ENCODE measurements around the gene ZC3H7B. TPM values are rescaled to one million over a fixed set of nuclear protein-coding genes. Genes with fewer than 3 reads are reported as not detected.

Gene ZC3H7B
- total RNA-seq, 1 experiment from 2014 or later = 34.8 TPM

- CTCF ChIA-PET = no interaction called here
- no peak for DNase-seq
- no peak overlapping the region for H2AFZ ChIP-seq (ENCODE audit: low read length)
- H3K9me3 ChIP-seq (ENCODE audit: low read length) = no peaks in the 10 kb centered on the region
- H3F3A ChIP-seq (ENCODE audit: low read length, unreplicated experiment) = no peaks in the 10 kb centered on the region
- TF ChIP-seq EZH2phosphoT487 (IDR thresholded peaks at IDR 0.05; ENCODE audit: borderline replicate concordance, low read length) (no peak), CTCF (conservative IDR thresholded peaks at IDR 0.05; ENCODE audit: low read depth, low read length) (no peak), EZH2 (IDR thresholded peaks at IDR 0.05; ENCODE audit: low read length, unreplicated experiment) (no peak)
- H3K9me2 ChIP-seq (replicated peaks; ENCODE audit: low read length) = no peaks in the 10 kb centered on the region
- no peaks in the 10 kb centered on the region for H3K27me3 ChIP-seq (ENCODE audit: low read length)
- peaks cover 6% of the 10 kb centered on the region for H3K36me3 ChIP-seq (ENCODE audit: low read depth, low read length)
- H4K20me1 ChIP-seq (ENCODE audit: low read length) = no peaks in the 10 kb centered on the region
- no peak overlapping the region for H3K9ac ChIP-seq (ENCODE audit: low read length)
- no peaks in the 10 kb centered on the region for H3K79me2 ChIP-seq (ENCODE audit: low read length)
- H3K4me2 ChIP-seq (ENCODE audit: low read length) = no peak overlapping the region
- intact Hi-C loops (cut with micrococcal nuclease) = no loop called here
- BruUV-seq (replicated peaks) = no TSS peak
- POLR2A ChIA-PET (ENCODE audit: unreplicated experiment) = no interaction called here
- ATAC-seq = peak; percentile 27; the same call in 1 of the 2 replicates
- no peak overlapping the region for H3K27ac ChIP-seq (ENCODE audit: low read length)
- no peaks in the 10 kb centered on the region for H3K4me1 ChIP-seq (ENCODE audit: insufficient read depth, low read length)
- H3K4me3 ChIP-seq (ENCODE audit: low read length) = no peak overlapping the region
Measured at GRCh38 chr22:41327124-41327523, 25.8 kb downstream of the ZC3H7B start.

GRCh38 chr22:41330169-41330568, 28.8 kb downstream of the ZC3H7B start:
- H3K36me3 ChIP-seq (ENCODE audit: low read depth, low read length) = peaks cover 6% of the 10 kb centered on the region
- TF ChIP-seq EZH2 (IDR thresholded peaks at IDR 0.05; ENCODE audit: low read length, unreplicated experiment) (no peak), CTCF (conservative IDR thresholded peaks at IDR 0.05; ENCODE audit: low read depth, low read length) (no peak), EZH2phosphoT487 (IDR thresholded peaks at IDR 0.05; ENCODE audit: borderline replicate concordance, low read length) (no peak)
- no peak for ATAC-seq

GRCh38 chr22:41332217-41332939, 31.1 kb downstream of the ZC3H7B start:
- CTCF ChIA-PET = no interaction called here
- H3K4me1 ChIP-seq (ENCODE audit: insufficient read depth, low read length) = no peaks in the 10 kb centered on the region
- H3K27ac ChIP-seq (ENCODE audit: low read length) = no peak overlapping the region
- no TSS peak for BruUV-seq (replicated peaks)
- no peak overlapping the region for H3K4me3 ChIP-seq (ENCODE audit: low read length)
- H2AFZ ChIP-seq (ENCODE audit: low read length) = no peak overlapping the region
- no peaks in the 10 kb centered on the region for H4K20me1 ChIP-seq (ENCODE audit: low read length)
- no peaks in the 10 kb centered on the region for H3K9me2 ChIP-seq (replicated peaks; ENCODE audit: low read length)
- POLR2A ChIA-PET (ENCODE audit: unreplicated experiment) = no interaction called here
- no peak for TF ChIP-seq CTCF (conservative IDR thresholded peaks at IDR 0.05; ENCODE audit: low read depth, low read length)
- H3K4me2 ChIP-seq (ENCODE audit: low read length) = no peak overlapping the region
- H3K9me3 ChIP-seq (ENCODE audit: low read length) = no peaks in the 10 kb centered on the region
- DNase-seq (no peak), ATAC-seq (no peak)
- H3K79me2 ChIP-seq (ENCODE audit: low read length) = no peaks in the 10 kb centered on the region
- intact Hi-C loops (cut with micrococcal nuclease) = no loop called here
- no peak overlapping the region for H3K9ac ChIP-seq (ENCODE audit: low read length)
- no peaks in the 10 kb centered on the region for H3F3A ChIP-seq (ENCODE audit: low read length, unreplicated experiment)
- peaks cover 6% of the 10 kb centered on the region for H3K36me3 ChIP-seq (ENCODE audit: low read depth, low read length)
- no peaks in the 10 kb centered on the region for H3K27me3 ChIP-seq (ENCODE audit: low read length)

More at GRCh38 chr22:41330169-41330568, 28.8 kb downstream of the ZC3H7B start:
- intact Hi-C loops (cut with micrococcal nuclease) = no loop called here
- POLR2A ChIA-PET (ENCODE audit: unreplicated experiment) = interaction anchor here (0.6 kb wide), 1 partner anchor 18 kb away, joined by 7 read pairs; no protein-coding TSS in a partner anchor
- Histone ChIP-seq H2AFZ (ENCODE audit: low read length) (no peak overlapping the region), H3K4me2 (ENCODE audit: low read length) (no peak overlapping the region), H3K9me3 (ENCODE audit: low read length) (no peaks in the 10 kb centered on the region), H3K79me2 (ENCODE audit: low read length) (no peaks in the 10 kb centered on the region), H3K27me3 (ENCODE audit: low read length) (no peaks in the 10 kb centered on the region), H3K9me2 (replicated peaks; ENCODE audit: low read length) (no peaks in the 10 kb centered on the region), H3K4me3 (ENCODE audit: low read length) (no peak overlapping the region), H3K27ac (ENCODE audit: low read length) (no peak overlapping the region), H3K4me1 (ENCODE audit: insufficient read depth, low read length) (no peaks in the 10 kb centered on the region), H4K20me1 (ENCODE audit: low read length) (no peaks in the 10 kb centered on the region), H3K9ac (ENCODE audit: low read length) (no peak overlapping the region), H3F3A (ENCODE audit: low read length, unreplicated experiment) (no peaks in the 10 kb centered on the region)
- BruUV-seq (replicated peaks) = no TSS peak
- CTCF ChIA-PET = no interaction called here
- DNase-seq = no peak
